Gastroesophageal sphincter (tissue), 3 donors: ENCODE results near the gene OR4K15.

Source experiments
- POLR2A ChIP-seq, 2 donors: fragments of 450-650 bp; IDR thresholded peaks; one replicate each; pipeline ENCODE4 v1.6.1; 2017; ENCODE audit warnings: antibody characterized with exemption in 2 of 2, mild to moderate bottlenecking in 2 of 2, moderate library complexity in 1 of 2
- TF ChIP-seq, protein P1 (sequence below), 4 experiments: fragments of 200-600 bp in 2 of 4; fragments of 450-650 bp in 2 of 4; sonication (generic) in 1 of 4; IDR thresholded peaks; one replicate each; pipeline ENCODE4 v1.5.1; 2017 to 2019; ENCODE audit warnings: antibody characterized with exemption in 4 of 4, mild to moderate bottlenecking in 2 of 4, moderate library complexity in 2 of 4

DNA sequence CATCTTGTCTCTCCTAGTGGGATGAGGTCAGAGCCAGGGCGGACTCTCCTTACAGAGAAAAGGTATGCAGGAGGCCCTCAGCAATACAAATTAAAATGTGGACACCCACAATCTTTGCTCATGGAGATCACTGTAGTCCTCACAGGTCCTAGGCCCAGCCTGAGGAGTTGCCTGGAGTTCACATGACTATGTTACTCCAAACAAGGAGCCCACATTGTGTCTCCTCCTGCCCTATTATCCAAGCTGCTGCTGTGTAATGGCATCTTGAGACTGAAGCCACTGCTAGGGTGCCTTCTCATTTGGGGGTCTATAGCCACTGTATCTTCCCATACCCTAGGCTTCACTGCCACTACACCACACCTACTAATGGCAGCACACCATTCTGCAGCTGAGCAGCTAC, 33.7 kb upstream of the OR4K15 start:
- TF ChIP-seq, protein P1, sequence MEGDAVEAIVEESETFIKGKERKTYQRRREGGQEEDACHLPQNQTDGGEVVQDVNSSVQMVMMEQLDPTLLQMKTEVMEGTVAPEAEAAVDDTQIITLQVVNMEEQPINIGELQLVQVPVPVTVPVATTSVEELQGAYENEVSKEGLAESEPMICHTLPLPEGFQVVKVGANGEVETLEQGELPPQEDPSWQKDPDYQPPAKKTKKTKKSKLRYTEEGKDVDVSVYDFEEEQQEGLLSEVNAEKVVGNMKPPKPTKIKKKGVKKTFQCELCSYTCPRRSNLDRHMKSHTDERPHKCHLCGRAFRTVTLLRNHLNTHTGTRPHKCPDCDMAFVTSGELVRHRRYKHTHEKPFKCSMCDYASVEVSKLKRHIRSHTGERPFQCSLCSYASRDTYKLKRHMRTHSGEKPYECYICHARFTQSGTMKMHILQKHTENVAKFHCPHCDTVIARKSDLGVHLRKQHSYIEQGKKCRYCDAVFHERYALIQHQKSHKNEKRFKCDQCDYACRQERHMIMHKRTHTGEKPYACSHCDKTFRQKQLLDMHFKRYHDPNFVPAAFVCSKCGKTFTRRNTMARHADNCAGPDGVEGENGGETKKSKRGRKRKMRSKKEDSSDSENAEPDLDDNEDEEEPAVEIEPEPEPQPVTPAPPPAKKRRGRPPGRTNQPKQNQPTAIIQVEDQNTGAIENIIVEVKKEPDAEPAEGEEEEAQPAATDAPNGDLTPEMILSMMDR (IDR thresholded peaks at IDR 0.05) = no peak
- no peak for TF ChIP-seq POLR2A (IDR thresholded peaks at IDR 0.05)
